ACC112 (cell line): ENCODE results near the gene TSHR.
A peak's percentile ranks its signal among the peaks of the same experiment; 100 is the strongest.
"Not testable (repeated sequence)": the region's sequence is repeated elsewhere in the genome, so short reads cannot be mapped to it uniquely, and the experiment has no call there.

Experiments used
- H2AFZ ChIP-seq: fragments of 200-600 bp; sonication (generic); one replicate; pipeline ENCODE4 v1.6.0; 2017; ENCODE audit warnings: antibody characterized with exemption, low read length; ENCODE audit not compliant: unreplicated experiment
- H3K27ac ChIP-seq: fragments of 200-600 bp; sonication (generic); 2 replicates; pipeline ENCODE4 v1.5.1; 2014; ENCODE audit warnings: low read depth, mild to moderate bottlenecking, antibody characterized with exemption, low read length, moderate library complexity
- H3K27me3 ChIP-seq: fragments of 200-600 bp; sonication (generic); 2 replicates; pipeline ENCODE4 v1.6.1; 2014; ENCODE audit warnings: mild to moderate bottlenecking, antibody characterized with exemption, low read length, moderate library complexity, mixed read lengths; ENCODE audit not compliant: insufficient read depth
- H3K36me3 ChIP-seq: fragments of 200-600 bp; sonication (generic); 2 replicates; pipeline ENCODE4 v1.6.1; 2016; ENCODE audit warnings: mild to moderate bottlenecking, antibody characterized with exemption, low read length, moderate library complexity, mixed read lengths; ENCODE audit not compliant: insufficient read depth
- H3K4me1 ChIP-seq: fragments of 200-600 bp; sonication (generic); one replicate; pipeline ENCODE4 v1.6.1; 2016; ENCODE audit warnings: low read length, mixed read lengths; ENCODE audit not compliant: insufficient read depth, unreplicated experiment, control insufficient read depth
- H3K4me3 ChIP-seq: fragments of 200-600 bp; sonication (generic); 2 replicates; pipeline ENCODE4 v1.5.1; 2014; ENCODE audit warnings: mild to moderate bottlenecking, low read depth, low read length
- H3K79me2 ChIP-seq: fragments of 200-600 bp; sonication (generic); one replicate; pipeline ENCODE4 v1.6.0; 2016; ENCODE audit warnings: low read length; ENCODE audit not compliant: control insufficient read depth, unreplicated experiment, insufficient read depth

Gene TSHR

DNA sequence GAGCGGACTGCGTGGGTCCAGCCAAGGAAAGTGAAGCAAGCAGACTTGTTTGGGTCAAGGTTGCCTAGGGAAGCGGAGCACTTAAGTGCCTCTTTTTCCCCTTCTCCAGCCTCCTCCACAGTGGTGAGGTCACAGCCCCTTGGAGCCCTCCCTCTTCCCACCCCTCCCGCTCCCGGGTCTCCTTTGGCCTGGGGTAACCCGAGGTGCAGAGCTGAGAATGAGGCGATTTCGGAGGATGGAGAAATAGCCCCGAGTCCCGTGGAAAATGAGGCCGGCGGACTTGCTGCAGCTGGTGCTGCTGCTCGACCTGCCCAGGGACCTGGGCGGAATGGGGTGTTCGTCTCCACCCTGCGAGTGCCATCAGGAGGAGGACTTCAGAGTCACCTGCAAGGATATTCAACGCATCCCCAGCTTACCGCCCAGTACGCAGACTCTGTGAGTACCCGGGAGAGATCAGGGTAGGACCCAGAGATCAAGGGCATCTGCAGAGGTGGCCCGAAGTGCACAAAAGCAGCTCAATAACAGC lies at the start of gene TSHR:
Gene TSHR, plus strand, starts transcription at position 206 of the 526 bp plus-strand sequence. Its CDS starts 60 bp downstream, at position 266.
- Histone ChIP-seq H3K4me1 (peaks cover 6% of the 10 kb centered on the region), H2AFZ (peak within 1 kb of the TSS; percentile 90), H3K4me3 (peak within 1 kb of the TSS; percentile 94), H3K27ac (no peak within 1 kb of the TSS), H3K79me2 (no peaks in the 10 kb centered on the region), H3K27me3 (peaks cover 37% of the 10 kb centered on the region), H3K36me3 (no peaks in the 10 kb centered on the region)

DNA sequence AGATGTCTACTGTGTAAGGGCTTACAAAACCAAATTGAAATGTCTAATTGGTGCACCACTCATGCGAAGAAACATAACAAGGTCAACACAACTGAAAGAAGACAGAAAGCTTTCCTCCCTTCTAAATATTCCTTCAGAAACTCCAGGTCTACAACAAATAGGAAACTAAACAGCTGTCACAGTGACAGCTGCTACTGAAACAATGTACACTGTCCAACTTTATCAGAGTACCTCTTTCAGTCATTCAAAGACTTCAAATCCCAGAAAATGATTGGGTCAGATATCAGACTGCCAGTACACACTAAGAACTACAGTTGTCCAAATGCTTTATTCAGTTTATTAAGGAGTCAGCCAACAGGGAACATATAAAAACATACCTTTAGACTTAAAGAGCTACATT lies 49.1 kb upstream of the TSHR start:
- H3K4me1 ChIP-seq, result no peaks in the 10 kb centered on the region
- H3K36me3 ChIP-seq, result peaks cover 17% of the 10 kb centered on the region
- H3K27me3 ChIP-seq, result no peaks in the 10 kb centered on the region
- H3K4me3 ChIP-seq, result peak overlapping the region; percentile 59; the same call in 1 of the 2 replicates
- no peaks in the 10 kb centered on the region for H3K79me2 ChIP-seq
- H3K27ac ChIP-seq, result no peak overlapping the region
- no peak overlapping the region for H2AFZ ChIP-seq

- Histone ChIP-seq H3K27me3 (no peaks in the 10 kb centered on the region), H3K4me1 (no peaks in the 10 kb centered on the region), H3K27ac (no peak overlapping the region), H3K36me3 (peaks cover 17% of the 10 kb centered on the region), H2AFZ (peak overlapping the region; percentile 53), H3K4me3 (peak overlapping the region; percentile 59), H3K79me2 (no peaks in the 10 kb centered on the region)
These were observed 48.5 kb upstream of the TSHR start for GRCh38 chr14:80906946-80907345.

- H2AFZ ChIP-seq, H3K79me2 ChIP-seq, H3K27me3 ChIP-seq, H3K4me1 ChIP-seq, H3K4me3 ChIP-seq, H3K27ac ChIP-seq, H3K36me3 ChIP-seq: not testable (repeated sequence)
These were observed 43.4 kb upstream of the TSHR start for GRCh38 chr14:80912013-80912412.

GRCh38 chr14:80919622-80920021 lies 35.8 kb upstream of the TSHR start:
- Histone ChIP-seq H3K27me3 (no peaks in the 10 kb centered on the region), H3K27ac (no peak overlapping the region), H3K4me3 (no peak overlapping the region), H3K79me2 (peaks cover 14% of the 10 kb centered on the region), H2AFZ (no peak overlapping the region), H3K36me3 (peaks cover 9% of the 10 kb centered on the region; the same call in 1 of the 2 replicates), H3K4me1 (peaks cover 5% of the 10 kb centered on the region)

DNA sequence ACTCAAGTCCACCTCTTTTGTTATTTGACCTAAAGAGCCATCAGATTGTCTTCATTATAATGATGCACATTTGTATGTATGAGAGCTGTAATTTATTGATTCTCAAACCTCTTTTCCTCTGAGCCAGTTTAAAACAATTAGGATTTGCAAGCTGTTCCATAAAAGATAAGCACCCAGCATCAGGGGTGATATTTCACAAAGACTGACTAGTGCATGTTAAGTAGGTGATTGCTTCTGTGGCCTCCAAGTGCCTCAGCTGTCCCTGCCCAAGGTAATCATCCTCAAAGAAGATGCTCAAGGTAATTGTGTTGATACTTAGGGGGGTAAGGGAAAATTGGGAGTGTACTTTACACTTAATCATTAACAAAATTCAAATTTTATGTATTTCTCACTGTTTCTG lies 32.1 kb upstream of the TSHR start:
- H3K36me3 ChIP-seq, result no peaks in the 10 kb centered on the region
- H3K27ac ChIP-seq, result no peak overlapping the region
- no peaks in the 10 kb centered on the region for H3K4me1 ChIP-seq
- no peak overlapping the region for H3K4me3 ChIP-seq
- no peaks in the 10 kb centered on the region for H3K27me3 ChIP-seq
- no peak overlapping the region for H2AFZ ChIP-seq
- peaks cover 19% of the 10 kb centered on the region for H3K79me2 ChIP-seq

GRCh38 chr14:80924365-80925103 lies 30.9 kb upstream of the TSHR start:
- Histone ChIP-seq H3K36me3 (peaks cover 4% of the 10 kb centered on the region; the same call in 1 of the 2 replicates), H3K27me3 (no peaks in the 10 kb centered on the region), H3K79me2 (peaks cover 24% of the 10 kb centered on the region), H2AFZ (no peak overlapping the region), H3K27ac (no peak overlapping the region), H3K4me1 (no peaks in the 10 kb centered on the region), H3K4me3 (no peak overlapping the region)

GRCh38 chr14:80926397-80927082 lies 28.9 kb upstream of the TSHR start:
- peaks cover 4% of the 10 kb centered on the region; the same call in 1 of the 2 replicates for H3K36me3 ChIP-seq
- H3K27ac ChIP-seq, result no peak overlapping the region
- H3K27me3 ChIP-seq, result no peaks in the 10 kb centered on the region
- H3K4me1 ChIP-seq, result peaks cover 12% of the 10 kb centered on the region
- H3K4me3 ChIP-seq, result no peak overlapping the region
- H3K79me2 ChIP-seq, result peaks cover 25% of the 10 kb centered on the region
- H2AFZ ChIP-seq, result no peak overlapping the region

- Histone ChIP-seq H3K79me2 (peaks cover 25% of the 10 kb centered on the region), H3K27ac (no peak overlapping the region), H3K36me3 (peaks cover 4% of the 10 kb centered on the region; the same call in 1 of the 2 replicates), H3K4me3 (no peak overlapping the region), H3K4me1 (peaks cover 15% of the 10 kb centered on the region), H2AFZ (no peak overlapping the region), H3K27me3 (no peaks in the 10 kb centered on the region)
These were observed 28.1 kb upstream of the TSHR start for GRCh38 chr14:80927083-80927989.

- Histone ChIP-seq H2AFZ (no peak overlapping the region), H3K27ac (peak overlapping the region; percentile 55), H3K79me2 (peaks cover 31% of the 10 kb centered on the region), H3K36me3 (peaks cover 4% of the 10 kb centered on the region; the same call in 1 of the 2 replicates), H3K27me3 (no peaks in the 10 kb centered on the region), H3K4me3 (no peak overlapping the region), H3K4me1 (peaks cover 15% of the 10 kb centered on the region)
These were observed 25.3 kb upstream of the TSHR start for GRCh38 chr14:80930095-80930494.
